HepG2 (cell line): ENCODE results near the gene ZC3H18. TPM values are rescaled to one million over a fixed set of nuclear protein-coding genes. Genes with fewer than 3 reads are reported as not detected.

ENCODE experiments used
- ATF4 ChIP-seq, 2 experiments: fragments of 450-650 bp in 1 of 2; sonication (generic) in 1 of 2; formaldehyde crosslinking; IDR thresholded peaks; 2 replicates each; pipeline versions ENCODE4 v1.5.0 to v1.8.0; 2020 to 2022; ENCODE audit warnings: mild to moderate bottlenecking in 1 of 2, missing genetic modification reagents in 1 of 2
- BCL6 ChIP-seq: IDR thresholded peaks from 2 replicates; pipeline ENCODE4 v1.6.1; 2016; ENCODE audit warnings: missing genetic modification reagents, missing compliant biosample characterization
- BRD4 ChIP-seq: sonication (generic); formaldehyde crosslinking; IDR thresholded peaks from 2 replicates; pipeline ENCODE4 v1.4.0; 2020; ENCODE audit warnings: missing genetic modification reagents
- ETV5 ChIP-seq: IDR thresholded peaks from 2 replicates; pipeline ENCODE4 v1.6.1; 2018; ENCODE audit warnings: missing biosample characterization, missing genetic modification reagents, inconsistent platforms, borderline replicate concordance
- FOSL1 ChIP-seq: sonication (generic); formaldehyde crosslinking; IDR thresholded peaks from 2 replicates; pipeline ENCODE4 v1.9.0; 2021; ENCODE audit warnings: missing genetic modification reagents, borderline replicate concordance
- FOXP4 ChIP-seq: sonication (generic); formaldehyde crosslinking; IDR thresholded peaks from 2 replicates; pipeline ENCODE4 v1.4.0; 2020; ENCODE audit warnings: missing genetic modification reagents
- HHEX ChIP-seq: IDR thresholded peaks from 2 replicates; pipeline ENCODE4 v1.6.1; 2016; ENCODE audit warnings: control low read depth
- HNRNPK ChIP-seq: fragments of 200-400 bp; formaldehyde crosslinking; IDR thresholded peaks from 2 replicates; pipeline ENCODE4 v1.6.1; 2018; ENCODE audit warnings: low read length, low read depth, moderate library complexity, mild to moderate bottlenecking; ENCODE audit not compliant: poor library complexity, severe bottlenecking
- MTF1 ChIP-seq: sonication (generic); formaldehyde crosslinking; IDR thresholded peaks from 2 replicates; pipeline ENCODE4 v1.5.0; 2020; ENCODE audit warnings: missing genetic modification reagents
- NONO ChIP-seq, 2 experiments: fragments of 450-650 bp in 1 of 2; sonication (generic) in 1 of 2; formaldehyde crosslinking in 1 of 2; IDR thresholded peaks in 1 of 2; conservative IDR thresholded peaks in 1 of 2; 2 replicates each; pipeline versions ENCODE4 v1.6.1 to v1.8.0; 2017 to 2022; ENCODE audit warnings: mild to moderate bottlenecking in 1 of 2, missing genetic modification reagents in 1 of 2, moderate library complexity in 1 of 2
- PBX3 ChIP-seq: sonication (generic); formaldehyde crosslinking; IDR thresholded peaks from 2 replicates; pipeline ENCODE4 v1.8.1; 2023; ENCODE audit warnings: missing genetic modification reagents, inconsistent platforms, borderline replicate concordance
- PITX1 ChIP-seq: sonication (generic); formaldehyde crosslinking; IDR thresholded peaks from 2 replicates; pipeline ENCODE4 v1.5.1; 2020; ENCODE audit warnings: mild to moderate bottlenecking, missing genetic modification reagents
- REXO4 ChIP-seq: sonication (generic); formaldehyde crosslinking; IDR thresholded peaks from 2 replicates; pipeline ENCODE4 v1.8.0; 2022; ENCODE audit warnings: missing genetic modification reagents, mild to moderate bottlenecking, borderline replicate concordance
- RNF2 ChIP-seq: fragments of 450-650 bp; conservative IDR thresholded peaks from 2 replicates; pipeline ENCODE4 v1.6.1; 2016; ENCODE audit warnings: low read depth
- SAP130 ChIP-seq: IDR thresholded peaks from 2 replicates; pipeline ENCODE4 v1.6.1; 2016; ENCODE audit warnings: low read depth
- ZMYM2 ChIP-seq: sonication (generic); formaldehyde crosslinking; IDR thresholded peaks from 2 replicates; pipeline ENCODE4 v1.8.0; 2022; ENCODE audit warnings: mild to moderate bottlenecking, missing genetic modification reagents
- ZNF317 ChIP-seq: sonication (generic); formaldehyde crosslinking; IDR thresholded peaks from 2 replicates; pipeline ENCODE4 v1.5.0; 2020; ENCODE audit warnings: mild to moderate bottlenecking, missing genetic modification reagents
- ZNF441 ChIP-seq: sonication (generic); formaldehyde crosslinking; IDR thresholded peaks from 2 replicates; pipeline ENCODE4 v1.7.0; 2021; ENCODE audit warnings: missing genetic modification reagents, borderline replicate concordance
- ZNF547 ChIP-seq: sonication (generic); formaldehyde crosslinking; IDR thresholded peaks from 2 replicates; pipeline ENCODE4 v1.5.1; 2020; ENCODE audit warnings: mild to moderate bottlenecking, missing genetic modification reagents
- ZNF572 ChIP-seq: sonication (generic); formaldehyde crosslinking; IDR thresholded peaks from 2 replicates; pipeline ENCODE4 v1.5.1; 2020; ENCODE audit warnings: mild to moderate bottlenecking, missing genetic modification reagents
- ZNF674 ChIP-seq: sonication (generic); formaldehyde crosslinking; IDR thresholded peaks from 2 replicates; pipeline ENCODE4 v1.5.0; 2020; ENCODE audit warnings: low read depth, mild to moderate bottlenecking, missing genetic modification reagents
- ZNF749 ChIP-seq: sonication (generic); formaldehyde crosslinking; IDR thresholded peaks from 2 replicates; pipeline ENCODE4 v1.8.0; 2022; ENCODE audit warnings: mild to moderate bottlenecking, missing genetic modification reagents, moderate library complexity, borderline replicate concordance
- ZSCAN12 ChIP-seq: sonication (generic); formaldehyde crosslinking; IDR thresholded peaks from 2 replicates; pipeline ENCODE4 v1.9.0; 2021; ENCODE audit warnings: mild to moderate bottlenecking, missing genetic modification reagents
- polyA plus RNA-seq, 8 experiments: library from polyadenylated mRNA; depleted of rRNA in 3 of 8; stranded (reverse) in 7 of 8; unstranded in 1 of 8; fragments of >200 nt; fragmentation: Illumina TruSeq in 4 of 8; extraction: Trizol in 4 of 8; gene quantifications; 2 replicates each; pipeline versions ENCODE4 v1.2.1 to v1.2.3, GENCODE V29; 2011 to 2016; ENCODE audit warnings: low read depth in 4 of 8, missing spikeins in 1 of 8, mixed read lengths in 1 of 8; ENCODE audit not compliant: insufficient read depth in 1 of 8
- total RNA-seq, 5 experiments: library from RNA; depleted of rRNA; stranded (reverse); fragments of >200 nt; fragmentation: Illumina TruSeq; extraction: Trizol; gene quantifications; 2 replicates each; pipeline ENCODE4 v1.2.3, GENCODE V29; 2016; ENCODE audit warnings: low read depth in 1 of 5
- TF ChIP-seq, protein P1 (sequence below): sonication (generic); formaldehyde crosslinking; IDR thresholded peaks from 2 replicates; pipeline ENCODE4 v1.4.0; 2020; ENCODE audit warnings: missing genetic modification reagents

ZC3H18 gene
- total and polyA plus RNA-seq, 2 of the 13 experiments (the other 11 are each of a cell fraction or from before 2014, with no cell fraction given): 11.2 to 27.4 TPM

DNA sequence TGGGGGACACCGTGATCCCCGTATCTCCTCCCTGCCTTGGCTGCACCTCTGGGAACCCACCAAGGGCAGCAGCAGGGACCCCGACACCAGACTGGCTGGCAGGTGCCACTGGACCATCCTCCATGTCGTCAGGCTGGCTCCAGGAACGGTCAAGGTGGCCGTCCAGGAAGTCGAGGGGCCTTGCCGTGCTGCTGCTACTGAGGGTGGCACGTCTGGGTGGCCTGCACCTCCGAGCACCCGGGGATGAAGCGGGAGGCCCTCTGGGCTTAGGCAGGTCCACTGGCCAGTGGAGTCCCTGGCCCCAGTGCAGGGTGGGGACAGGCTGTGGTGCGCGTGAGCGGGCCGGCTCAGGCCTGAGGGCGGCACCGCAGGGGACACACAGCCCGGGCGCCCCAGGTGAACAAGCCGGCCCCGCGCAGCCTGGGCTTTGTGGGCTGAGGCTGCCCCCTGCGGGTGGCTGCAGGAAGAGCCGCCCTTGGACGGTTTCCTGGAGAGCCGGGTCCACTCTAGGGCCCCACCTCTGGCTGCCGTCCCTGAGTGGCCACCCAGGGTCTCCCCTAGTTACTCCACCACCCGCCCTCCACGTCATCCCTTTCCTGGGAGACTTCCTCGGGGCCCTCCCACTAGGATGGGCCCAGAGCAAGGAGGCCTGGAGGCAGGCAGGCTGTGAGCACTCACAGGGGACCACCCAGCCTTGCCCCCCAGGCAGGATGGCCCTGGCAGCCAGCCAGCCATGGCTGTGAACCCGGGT, 42.8 kb upstream of the ZC3H18 start (continued):
- TF ChIP-seq PBX3 (CRISPR knock-in tag) (no peak), HNRNPK (no peak), ZNF317 (CRISPR knock-in tag) (0 out of 2 replicates have a peak, but pooled peaks have one; percentile 40), ZNF749 (CRISPR knock-in tag) (no peak), SAP130 (peak; percentile 48; the same call in 1 of the 2 replicates), FOSL1 (CRISPR knock-in tag) (no peak), ZNF547 (CRISPR knock-in tag) (no peak), NONO (IDR thresholded peaks at IDR 0.05) (no peak), NONO (CRISPR knock-in tag; conservative IDR thresholded peaks at IDR 0.05) (no peak; the same call in 1 of the 2 replicates), RNF2 (no peak), ZNF674 (CRISPR knock-in tag) (no peak), ZMYM2 (no peak), BCL6 (CRISPR knock-in tag) (peak; percentile 92), REXO4 (CRISPR knock-in tag) (no peak), PITX1 (CRISPR knock-in tag) (peak; percentile 67; the same call in 1 of the 2 replicates), ZNF572 (CRISPR knock-in tag) (no peak), BRD4 (CRISPR knock-in tag) (peak; percentile 46), ETV5 (peak; percentile 63), ZSCAN12 (CRISPR knock-in tag) (no peak), MTF1 (CRISPR knock-in tag) (no peak), ATF4 (CRISPR knock-in tag; IDR thresholded peaks at IDR 0.05) (no peak), HHEX (no peak), FOXP4 (CRISPR knock-in tag) (no peak), ZNF441 (CRISPR knock-in tag) (no peak)
- TF ChIP-seq, protein P1, sequence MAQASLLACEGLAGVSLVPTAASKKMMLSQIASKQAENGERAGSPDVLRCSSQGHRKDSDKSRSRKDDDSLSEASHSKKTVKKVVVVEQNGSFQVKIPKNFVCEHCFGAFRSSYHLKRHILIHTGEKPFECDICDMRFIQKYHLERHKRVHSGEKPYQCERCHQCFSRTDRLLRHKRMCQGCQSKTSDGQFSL (CRISPR knock-in tag): no peak
